ENCODE data around the gene CNNM3.

The CNNM3 gene

DNA sequence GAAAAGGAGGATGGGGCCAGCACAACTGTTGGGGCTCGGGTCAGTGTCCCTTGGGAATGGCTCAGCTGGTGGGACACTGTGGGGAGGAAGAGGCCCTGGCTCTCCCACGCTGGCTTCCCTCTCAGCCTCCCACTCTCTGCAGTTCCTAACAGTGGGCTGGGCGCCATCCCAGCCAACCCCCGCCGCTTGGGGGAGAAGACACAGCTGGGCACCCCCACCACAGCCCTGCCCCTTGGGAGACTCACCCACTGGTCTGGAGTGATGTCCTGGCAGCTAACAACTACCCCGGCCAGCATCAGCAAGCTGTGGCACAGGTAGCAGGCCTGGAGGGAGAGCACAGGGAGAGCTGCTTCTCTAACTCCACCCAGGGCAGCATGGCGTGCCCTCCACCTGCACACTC lies 62.1 kb downstream of the CNNM3 start:
- no peak for DNase-seq (ENCODE audit: low spot score)

GRCh38 chr2:96878796-96879544 lies 62.9 kb downstream of the CNNM3 start:
- no peak for DNase-seq (ENCODE audit: low spot score)

DNA sequence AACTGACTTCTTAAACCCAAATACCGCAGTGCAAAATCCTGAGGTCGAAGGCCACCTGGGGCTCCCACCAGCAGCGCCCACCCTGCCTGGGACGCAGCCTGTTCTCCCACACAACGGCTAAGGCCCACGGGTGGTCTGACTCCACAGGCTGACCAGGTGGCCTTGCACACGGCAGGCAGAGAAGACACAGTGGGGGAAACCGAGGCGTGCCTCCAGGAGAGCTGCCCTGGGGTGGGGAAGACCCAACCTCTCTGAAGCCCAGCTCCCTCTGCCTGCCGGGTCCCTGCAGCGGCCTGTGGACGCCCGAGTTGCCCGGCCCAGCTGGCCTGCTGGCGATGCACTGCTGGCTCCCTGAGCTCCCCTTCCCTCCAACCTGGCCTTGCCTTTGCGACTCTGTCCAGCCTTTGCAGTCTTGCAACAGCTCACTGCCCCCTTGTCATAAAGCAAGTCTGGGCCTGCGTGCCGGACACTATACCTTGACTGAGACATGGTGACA lies 63.5 kb downstream of the CNNM3 start:
- DNase-seq (ENCODE audit: low spot score) = no peak

DNA sequence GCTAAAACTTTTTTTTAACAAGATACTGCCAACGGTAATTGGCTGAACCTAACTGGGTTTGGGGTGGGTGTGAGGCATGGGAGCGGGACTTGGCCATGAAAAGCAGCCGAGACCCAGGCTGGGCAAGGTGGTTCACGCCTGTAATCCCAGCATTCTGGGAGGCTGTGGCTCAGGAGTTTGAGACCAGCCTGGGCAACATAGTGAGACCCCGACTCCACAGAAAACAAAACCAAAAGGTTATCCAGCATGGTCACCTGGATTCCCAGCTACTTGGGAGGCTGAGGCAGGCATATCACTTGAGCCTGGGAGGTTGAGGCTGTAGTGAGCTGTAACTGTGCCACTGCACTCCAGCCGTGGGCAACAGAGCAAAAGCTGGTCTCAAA lies 64.8 kb downstream of the CNNM3 start:
- DNase-seq (ENCODE audit: low spot score) = no peak

DNA sequence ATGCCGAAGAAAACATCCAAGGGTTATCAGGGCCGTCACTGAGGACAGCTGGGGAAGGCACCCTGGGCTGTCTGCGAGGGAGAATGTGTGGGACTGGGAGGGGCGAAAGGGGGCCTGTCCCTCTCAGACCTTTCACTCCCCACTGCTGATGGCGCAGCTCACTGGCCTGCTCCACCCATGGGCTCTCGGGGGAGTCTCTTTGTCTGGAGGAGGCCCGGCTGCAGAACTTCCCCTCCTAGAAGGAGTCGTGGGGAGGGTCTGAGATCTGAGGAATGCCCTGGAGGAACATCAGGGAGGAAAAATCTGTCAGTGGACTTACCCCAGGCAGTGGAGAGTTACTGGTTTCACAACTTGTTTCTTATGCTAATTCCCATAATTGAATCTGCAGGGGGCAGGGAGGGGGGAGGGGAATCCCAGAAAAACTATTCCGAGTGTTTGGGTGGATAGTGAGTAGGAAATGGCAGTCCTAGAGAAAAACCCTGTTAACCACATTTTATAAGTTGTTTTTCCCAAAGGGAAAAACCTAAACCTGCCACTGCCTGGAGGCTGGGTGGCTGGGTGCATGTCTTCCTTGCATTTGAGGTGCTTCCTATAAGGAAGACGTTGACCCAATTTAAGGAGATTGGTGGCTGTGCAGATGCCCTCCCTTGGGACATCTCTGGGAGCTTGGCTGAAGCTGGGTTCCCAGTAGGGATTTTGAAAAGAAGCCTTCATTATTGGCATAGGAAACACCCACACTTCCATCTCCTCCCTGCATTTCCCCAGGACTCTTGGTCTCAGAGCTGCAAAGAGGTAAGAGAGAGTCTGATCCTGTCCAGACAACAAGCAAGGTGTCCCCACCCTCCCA lies 65.5 kb downstream of the CNNM3 start:
- no peak for DNase-seq (ENCODE audit: low spot score)

DNA sequence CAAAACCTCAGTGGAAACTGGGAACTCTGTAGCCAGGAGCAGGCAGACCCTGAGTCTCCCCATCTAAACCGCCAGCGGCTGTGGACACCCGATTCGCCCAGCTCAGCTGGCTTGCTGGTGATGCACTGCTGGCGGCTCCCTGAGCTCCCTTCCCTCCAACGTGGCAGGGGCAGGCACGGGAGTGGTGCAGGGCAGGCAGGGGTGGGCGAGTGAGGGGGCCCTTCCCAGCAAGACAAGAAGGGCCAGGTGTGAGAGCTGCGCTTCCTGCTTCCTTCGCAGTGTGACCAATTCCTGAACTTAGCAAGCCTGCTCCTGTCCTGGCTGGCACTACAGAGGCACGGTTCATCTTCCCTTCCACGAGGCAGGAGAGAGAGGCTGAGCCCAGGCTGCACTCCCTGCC lies 66.2 kb downstream of the CNNM3 start:
- no peak for DNase-seq (ENCODE audit: low spot score)

DNA sequence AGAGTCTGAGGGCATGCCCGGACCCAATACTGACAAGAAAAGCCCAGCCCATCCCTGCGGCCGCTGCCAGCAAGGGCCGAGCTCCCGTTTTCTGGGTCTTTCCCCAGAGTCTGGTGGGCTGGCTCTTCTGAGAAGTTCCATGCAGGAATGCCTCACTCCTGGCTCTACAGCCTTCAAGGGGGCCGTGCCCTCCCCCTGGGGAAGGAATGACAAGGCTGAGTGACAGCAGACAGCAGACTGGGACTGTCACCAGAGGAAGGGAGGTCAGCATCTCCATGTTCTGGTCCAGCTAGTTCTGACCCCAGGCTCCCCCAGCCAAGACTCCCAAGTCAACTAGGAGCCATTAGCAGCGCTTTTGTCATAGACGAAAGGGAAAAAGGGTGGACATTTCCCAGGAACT lies 66.8 kb downstream of the CNNM3 start:
- DNase-seq (ENCODE audit: low spot score) = no peak

- DNase-seq (ENCODE audit: low spot score) = no peak
Observed at GRCh38 chr2:96883306-96883705, 67.2 kb downstream of the CNNM3 start.

Measured in hematopoietic multipotent progenitor cell treated with erythropoietin and hydrocortisone succinate and interleukin-3 and kit ligand, for 15 days (in vitro differentiated cells).